Tibial nerve (tissue), 4 donors: ENCODE data around the gene GCNT1. TPM values are rescaled to one million over a fixed set of nuclear protein-coding genes. Genes with fewer than 3 reads are reported as not detected.

Experiments
- DNase-seq, 2 donors: peaks; one replicate each; pipeline ENCODE4 v3.0.0-alpha.2; 2019; ENCODE audit warnings: low spot score in 2 of 2
- H3K27ac ChIP-seq, 4 donors: fragments of 200-600 bp; sonication (generic) in 3 of 4; one replicate each; pipeline ENCODE4 v1.5.1; 2017 to 2019; ENCODE audit warnings: mild to moderate bottlenecking in 1 of 4
- H3K27me3 ChIP-seq, 2 donors: fragments of 200-600 bp; sonication (generic) in 1 of 2; one replicate each; pipeline versions ENCODE4 v1.5.1 to v1.6.0; 2017 to 2019
- H3K36me3 ChIP-seq, 3 donors: fragments of 200-600 bp; sonication (generic); one replicate each; pipeline ENCODE4 v1.5.1; 2018 to 2019
- H3K4me1 ChIP-seq, 4 donors: fragments of 200-600 bp; sonication (generic) in 3 of 4; one replicate each; pipeline ENCODE4 v1.5.1; 2017 to 2019
- H3K4me3 ChIP-seq, 4 donors: fragments of 200-600 bp; sonication (generic) in 3 of 4; one replicate each; pipeline ENCODE4 v1.5.1; 2017 to 2019; ENCODE audit warnings: mild to moderate bottlenecking in 1 of 4, moderate library complexity in 1 of 4
- H3K9me3 ChIP-seq, 4 donors: fragments of 200-600 bp; sonication (generic) in 3 of 4; one replicate each; pipeline ENCODE4 v1.5.1; 2017 to 2019
- EP300 ChIP-seq, 2 donors: sonication (generic); formaldehyde crosslinking; IDR thresholded peaks; one replicate each; pipeline ENCODE4 v1.6.1; 2017; ENCODE audit warnings: antibody characterized with exemption in 2 of 2, mild to moderate bottlenecking in 1 of 2
- POLR2A ChIP-seq, 2 donors: fragments of 450-650 bp; IDR thresholded peaks; one replicate each; pipeline ENCODE4 v1.6.1; 2017; ENCODE audit warnings: antibody characterized with exemption in 2 of 2, mild to moderate bottlenecking in 2 of 2, moderate library complexity in 2 of 2
- WGBS, 2 donors: methylation state at CpG; one replicate each; pipeline ENCODE4 v1.1.5; 2018; 5-methylcytosine and 5-hydroxymethylcytosine counted together
- total RNA-seq, 4 donors: library from RNA; depleted of rRNA; stranded (reverse); fragments of >200 nt; gene quantifications; one replicate each; pipeline ENCODE4 v1.1.0, GENCODE V29; 2016
- TF ChIP-seq, protein P1 (sequence below), 5 experiments: fragments of 200-600 bp in 3 of 5; fragments of 450-650 bp in 2 of 5; sonication (generic) in 3 of 5; IDR thresholded peaks; one replicate each; pipeline ENCODE4 v1.5.1; 2016 to 2019; ENCODE audit warnings: antibody characterized with exemption in 5 of 5, mild to moderate bottlenecking in 3 of 5, moderate library complexity in 2 of 5

GCNT1 gene
- total RNA-seq, 4 donors from 2014 or later = 3.1 to 5.7 (median 4.0) TPM

DNA sequence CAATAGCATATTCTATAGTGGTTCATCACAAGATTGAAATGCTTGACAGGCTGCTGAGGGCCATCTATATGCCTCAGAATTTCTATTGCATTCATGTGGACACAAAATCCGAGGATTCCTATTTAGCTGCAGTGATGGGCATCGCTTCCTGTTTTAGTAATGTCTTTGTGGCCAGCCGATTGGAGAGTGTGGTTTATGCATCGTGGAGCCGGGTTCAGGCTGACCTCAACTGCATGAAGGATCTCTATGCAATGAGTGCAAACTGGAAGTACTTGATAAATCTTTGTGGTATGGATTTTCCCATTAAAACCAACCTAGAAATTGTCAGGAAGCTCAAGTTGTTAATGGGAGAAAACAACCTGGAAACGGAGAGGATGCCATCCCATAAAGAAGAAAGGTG lies 43.8 kb downstream of the GCNT1 start:
- Histone ChIP-seq H3K4me1 (peaks cover 0 to 3% (median 0%) of the 10 kb centered on the region in 4 donors), H3K36me3 (peaks cover 0 to 11% (median 0%) of the 10 kb centered on the region in 3 donors), H3K27me3 (no peaks in the 10 kb centered on the region), H3K27ac (no peak overlapping the region), H3K9me3 (no peaks in the 10 kb centered on the region), H3K4me3 (no peak overlapping the region)
- 86 to 92% methylated on average over 6 of the region's 6 CpGs for WGBS, 2 donors
- no peak for DNase-seq
- TF ChIP-seq POLR2A (IDR thresholded peaks at IDR 0.05) (no peak), EP300 (IDR thresholded peaks at IDR 0.05) (no peak)
- TF ChIP-seq, protein P1, sequence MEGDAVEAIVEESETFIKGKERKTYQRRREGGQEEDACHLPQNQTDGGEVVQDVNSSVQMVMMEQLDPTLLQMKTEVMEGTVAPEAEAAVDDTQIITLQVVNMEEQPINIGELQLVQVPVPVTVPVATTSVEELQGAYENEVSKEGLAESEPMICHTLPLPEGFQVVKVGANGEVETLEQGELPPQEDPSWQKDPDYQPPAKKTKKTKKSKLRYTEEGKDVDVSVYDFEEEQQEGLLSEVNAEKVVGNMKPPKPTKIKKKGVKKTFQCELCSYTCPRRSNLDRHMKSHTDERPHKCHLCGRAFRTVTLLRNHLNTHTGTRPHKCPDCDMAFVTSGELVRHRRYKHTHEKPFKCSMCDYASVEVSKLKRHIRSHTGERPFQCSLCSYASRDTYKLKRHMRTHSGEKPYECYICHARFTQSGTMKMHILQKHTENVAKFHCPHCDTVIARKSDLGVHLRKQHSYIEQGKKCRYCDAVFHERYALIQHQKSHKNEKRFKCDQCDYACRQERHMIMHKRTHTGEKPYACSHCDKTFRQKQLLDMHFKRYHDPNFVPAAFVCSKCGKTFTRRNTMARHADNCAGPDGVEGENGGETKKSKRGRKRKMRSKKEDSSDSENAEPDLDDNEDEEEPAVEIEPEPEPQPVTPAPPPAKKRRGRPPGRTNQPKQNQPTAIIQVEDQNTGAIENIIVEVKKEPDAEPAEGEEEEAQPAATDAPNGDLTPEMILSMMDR (IDR thresholded peaks at IDR 0.05) = no peak

DNA sequence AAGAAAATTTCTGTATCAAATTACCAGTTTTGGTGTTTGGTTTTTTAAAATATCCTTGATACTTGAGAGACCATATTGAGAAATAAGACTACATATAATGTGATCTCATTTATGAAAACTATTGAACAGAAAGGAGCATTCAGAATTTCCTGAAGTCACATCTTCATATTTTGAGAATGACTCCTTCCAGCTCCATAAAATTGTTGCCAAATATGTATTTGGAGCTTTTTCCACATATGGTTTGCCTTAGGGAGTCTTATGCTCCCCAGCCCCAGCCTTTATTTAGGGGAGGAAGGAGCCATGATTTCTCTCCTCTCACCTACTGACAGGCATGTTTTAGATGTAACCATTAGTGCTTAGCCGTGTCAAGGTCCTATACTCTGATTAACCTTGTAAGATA lies 51.1 kb downstream of the GCNT1 start:
- H3K27ac ChIP-seq = no peak overlapping the region
- WGBS, 2 donors = 63 to 83% methylated on average over 1 of the region's 1 CpG
- H3K27me3 ChIP-seq = no peaks in the 10 kb centered on the region
- no peak for TF ChIP-seq EP300 (IDR thresholded peaks at IDR 0.05)
- TF ChIP-seq, protein P1 (IDR thresholded peaks at IDR 0.05) = no peak
- TF ChIP-seq POLR2A (IDR thresholded peaks at IDR 0.05) = no peak
- DNase-seq = no peak
- no peaks in the 10 kb centered on the region for H3K9me3 ChIP-seq
- H3K36me3 ChIP-seq = no peaks in the 10 kb centered on the region
- no peaks in the 10 kb centered on the region for H3K4me1 ChIP-seq
- H3K4me3 ChIP-seq = no peak overlapping the region

DNA sequence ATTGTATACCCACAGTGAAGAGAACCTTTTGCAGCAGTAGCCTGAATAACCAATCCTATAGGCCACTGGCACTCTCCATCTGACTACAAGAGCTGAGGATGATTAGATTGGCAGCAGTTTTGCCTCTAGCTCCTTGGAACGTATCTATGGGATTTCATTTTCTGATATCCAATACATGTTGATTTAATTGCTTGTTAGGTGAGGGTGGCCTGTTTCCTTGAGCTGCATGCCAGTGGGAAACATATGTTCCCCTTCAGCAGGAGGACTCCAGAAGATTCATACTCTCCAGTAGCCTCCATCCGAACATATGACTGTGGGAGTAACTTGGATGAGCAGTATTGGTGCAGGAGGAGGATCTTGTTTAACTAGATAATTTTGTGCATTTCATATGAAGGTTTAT lies 51.5 kb downstream of the GCNT1 start:
- no peak for TF ChIP-seq EP300 (IDR thresholded peaks at IDR 0.05)
- TF ChIP-seq, protein P1 (IDR thresholded peaks at IDR 0.05) = no peak
- TF ChIP-seq POLR2A (IDR thresholded peaks at IDR 0.05) = no peak
- H3K9me3 ChIP-seq = no peaks in the 10 kb centered on the region
- no peaks in the 10 kb centered on the region for H3K36me3 ChIP-seq
- no peak overlapping the region for H3K27ac ChIP-seq
- no peak overlapping the region for H3K4me3 ChIP-seq
- DNase-seq = no peak
- 81 to 83% methylated on average over 2 of the region's 2 CpGs for WGBS, 2 donors
- no peaks in the 10 kb centered on the region for H3K27me3 ChIP-seq
- no peaks in the 10 kb centered on the region for H3K4me1 ChIP-seq

GRCh38 chr9:76512826-76513225 lies 53.8 kb downstream of the GCNT1 start:
- H3K9me3 ChIP-seq = no peaks in the 10 kb centered on the region
- 68 to 77% methylated on average over 1 of the region's 1 CpG for WGBS, 2 donors
- DNase-seq = no peak
- H3K27me3 ChIP-seq = no peaks in the 10 kb centered on the region
- TF ChIP-seq, protein P1 (IDR thresholded peaks at IDR 0.05) = no peak
- TF ChIP-seq EP300 (IDR thresholded peaks at IDR 0.05) = no peak
- H3K4me1 ChIP-seq = no peaks in the 10 kb centered on the region
- H3K36me3 ChIP-seq = no peaks in the 10 kb centered on the region
- H3K4me3 ChIP-seq = no peak overlapping the region
- no peak overlapping the region for H3K27ac ChIP-seq

DNA sequence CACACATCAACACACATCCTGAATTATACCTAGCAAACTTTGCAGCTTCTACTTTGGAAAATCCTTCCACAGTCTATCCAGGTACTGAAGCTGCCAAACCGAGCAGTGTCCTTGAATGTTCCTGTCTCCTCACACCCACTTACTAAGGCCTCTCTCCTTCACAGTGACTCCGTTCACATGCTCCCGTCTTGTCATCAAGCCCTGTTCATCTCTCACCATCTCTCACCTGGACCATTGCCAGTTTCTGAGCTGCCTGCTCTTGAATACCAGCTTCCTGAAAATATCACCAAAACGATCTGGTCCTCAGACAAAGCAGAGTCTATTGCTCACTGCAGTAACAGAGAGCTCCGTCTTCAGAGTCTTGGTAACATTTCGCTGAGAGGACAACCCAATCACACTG lies 57.4 kb downstream of the GCNT1 start:
- WGBS, 2 donors = 59 to 65% methylated on average over 6 of the region's 6 CpGs
- Histone ChIP-seq H3K4me1 (no peaks in the 10 kb centered on the region), H3K36me3 (no peaks in the 10 kb centered on the region), H3K27me3 (no peaks in the 10 kb centered on the region), H3K9me3 (no peaks in the 10 kb centered on the region), H3K27ac (no peak overlapping the region), H3K4me3 (no peak overlapping the region)
- TF ChIP-seq POLR2A (IDR thresholded peaks at IDR 0.05) (no peak), EP300 (IDR thresholded peaks at IDR 0.05) (no peak)
- TF ChIP-seq, protein P1 (IDR thresholded peaks at IDR 0.05) = no peak
- peak in 1 of 2 donors; percentile 18 for DNase-seq
